H7 (cell line): ENCODE results near the gene F8. TPM values are rescaled to one million over a fixed set of nuclear protein-coding genes. Genes with fewer than 3 reads are reported as not detected.
"Not testable (repeated sequence)": the region's sequence is repeated elsewhere in the genome, so short reads cannot be mapped to it uniquely, and the experiment has no call there.

Source experiments
- DNase-seq: peaks from one replicate; pipeline ENCODE4 v3.0.0; 2012
- H3K27me3 ChIP-seq: 2 replicates; pipeline ENCODE4 v1.6.0; 2011; ENCODE audit warnings: mild to moderate bottlenecking, low read length; ENCODE audit not compliant: control insufficient read depth, insufficient read depth
- H3K36me3 ChIP-seq: replicated peaks from 2 replicates; pipeline ENCODE4 v1.5.1; 2011; ENCODE audit warnings: low read length; ENCODE audit not compliant: control insufficient read depth, insufficient read depth
- H3K4me3 ChIP-seq: 2 replicates; pipeline ENCODE4 v1.5.1; 2011; ENCODE audit warnings: low read depth, mild to moderate bottlenecking, control low read depth, low read length, moderate library complexity; ENCODE audit not compliant: insufficient read depth
- total RNA-seq: library from RNA; depleted of rRNA; stranded (reverse); fragments of >200 nt; shearing (Covaris generic); gene quantifications from 2 replicates; pipeline ENCODE4 v1.2.3, GENCODE V29; 2014

The F8 gene
- total RNA-seq, 1 experiment from 2014 or later = 2.1 TPM

DNA sequence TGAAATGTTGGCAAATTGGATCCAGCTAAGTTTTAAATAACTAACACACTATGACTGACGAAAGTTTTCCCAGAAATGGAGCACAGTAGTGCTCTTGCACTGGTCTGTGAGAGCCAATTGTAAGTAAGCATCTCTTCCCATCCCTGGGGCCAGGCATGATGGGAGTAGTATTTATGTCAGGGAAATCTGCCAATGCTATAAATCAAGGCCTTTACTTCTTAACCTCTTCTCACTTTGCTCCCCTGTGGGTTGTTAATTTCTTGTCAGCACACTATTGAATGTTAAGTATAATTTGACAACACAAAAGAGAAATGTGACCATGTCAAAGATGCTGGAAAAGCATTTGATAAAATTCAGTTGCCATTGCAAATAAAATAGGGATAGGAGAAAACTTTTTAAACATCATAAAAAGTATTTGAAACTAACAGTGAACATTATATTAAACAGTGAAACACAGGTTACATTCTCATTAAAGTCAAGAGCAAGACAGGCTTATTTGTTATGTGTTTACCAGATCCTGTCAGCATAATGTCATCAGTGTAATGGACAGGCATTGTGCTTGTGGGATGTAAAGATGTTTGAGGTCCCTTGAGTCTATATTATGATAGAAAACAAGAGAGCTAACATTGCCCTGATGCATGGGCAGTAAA, 131.4 kb downstream of the F8 start:
- H3K36me3 ChIP-seq = no peaks in the 10 kb centered on the region
- no peak overlapping the region for H3K4me3 ChIP-seq
- no peaks in the 10 kb centered on the region for H3K27me3 ChIP-seq
- no peak for DNase-seq

- H3K27me3 ChIP-seq, H3K4me3 ChIP-seq, DNase-seq, H3K36me3 ChIP-seq: not testable (repeated sequence)
Observed at GRCh38 chrX:154886789-154887221, 135.7 kb downstream of the F8 start.

GRCh38 chrX:154886069-154886788, 136.3 kb downstream of the F8 start, which contains the start of gene F8A1:
Gene F8A1, plus strand, starts transcription at chrX:154886355. Its CDS starts 20 bp downstream, at chrX:154886375.
- H3K4me3 ChIP-seq, H3K27me3 ChIP-seq, H3K36me3 ChIP-seq, DNase-seq: not testable (repeated sequence)

- not testable (repeated sequence) for H3K4me3 ChIP-seq, H3K36me3 ChIP-seq, H3K27me3 ChIP-seq, DNase-seq
Observed at GRCh38 chrX:154885549-154885948, 137.0 kb downstream of the F8 start.

DNA sequence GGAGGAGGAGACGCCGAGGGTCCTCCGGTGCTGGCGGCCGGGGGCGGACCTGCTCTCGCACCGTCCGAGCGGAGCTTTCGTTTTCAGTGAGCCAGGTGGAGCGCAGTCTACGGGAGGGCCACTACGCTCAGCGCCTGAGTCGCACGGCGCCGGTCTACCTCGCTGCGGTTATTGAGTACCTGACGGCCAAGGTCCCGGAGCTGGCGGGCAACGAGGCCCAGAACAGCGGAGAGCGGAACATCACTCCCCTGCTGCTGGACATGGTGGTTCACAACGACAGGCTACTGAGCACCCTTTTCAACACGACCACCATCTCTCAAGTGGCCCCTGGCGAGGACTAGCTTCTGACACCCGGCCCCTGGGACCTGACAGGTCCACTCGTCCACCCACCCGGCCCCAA, 137.5 kb downstream of the F8 start:
- H3K27me3 ChIP-seq, H3K4me3 ChIP-seq, DNase-seq, H3K36me3 ChIP-seq: not testable (repeated sequence)

GRCh38 chrX:154884069-154884468, 138.5 kb downstream of the F8 start:
- not testable (repeated sequence) for H3K4me3 ChIP-seq, H3K27me3 ChIP-seq, DNase-seq, H3K36me3 ChIP-seq

DNA sequence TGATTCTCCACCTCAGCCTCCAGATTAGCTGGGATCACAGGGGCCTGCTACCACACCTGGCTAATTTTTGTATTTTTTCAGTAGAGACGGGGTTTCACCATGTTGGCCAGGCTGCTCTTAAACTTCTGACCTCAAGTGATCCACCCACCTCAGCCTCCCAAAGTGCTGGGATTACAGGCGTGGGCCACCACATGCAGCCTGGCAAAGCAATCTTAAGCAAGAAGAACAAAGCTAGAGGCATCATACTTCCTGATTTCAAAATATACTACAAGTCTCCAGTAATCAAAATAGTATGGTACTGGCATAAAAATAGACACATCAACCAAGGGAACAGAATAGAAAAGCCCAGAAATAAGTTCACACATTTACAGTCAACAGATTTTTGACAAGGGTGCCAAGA, 149.2 kb downstream of the F8 start:
- DNase-seq = no peak
- Histone ChIP-seq H3K27me3 (no peaks in the 10 kb centered on the region), H3K4me3 (no peak overlapping the region), H3K36me3 (no peaks in the 10 kb centered on the region)

- H3K4me3 ChIP-seq, H3K36me3 ChIP-seq, H3K27me3 ChIP-seq, DNase-seq: not testable (repeated sequence)
Observed at GRCh38 chrX:154868522-154868921, 154.0 kb downstream of the F8 start.

GRCh38 chrX:154855256-154855655, 167.3 kb downstream of the F8 start:
- no peak for DNase-seq
- Histone ChIP-seq H3K4me3 (no peak overlapping the region), H3K36me3 (no peaks in the 10 kb centered on the region), H3K27me3 (no peaks in the 10 kb centered on the region)

GRCh38 chrX:154850957-154851611, 171.4 kb downstream of the F8 start:
- Histone ChIP-seq H3K36me3 (no peaks in the 10 kb centered on the region), H3K4me3 (no peak overlapping the region)
- DNase-seq = no peak

DNA sequence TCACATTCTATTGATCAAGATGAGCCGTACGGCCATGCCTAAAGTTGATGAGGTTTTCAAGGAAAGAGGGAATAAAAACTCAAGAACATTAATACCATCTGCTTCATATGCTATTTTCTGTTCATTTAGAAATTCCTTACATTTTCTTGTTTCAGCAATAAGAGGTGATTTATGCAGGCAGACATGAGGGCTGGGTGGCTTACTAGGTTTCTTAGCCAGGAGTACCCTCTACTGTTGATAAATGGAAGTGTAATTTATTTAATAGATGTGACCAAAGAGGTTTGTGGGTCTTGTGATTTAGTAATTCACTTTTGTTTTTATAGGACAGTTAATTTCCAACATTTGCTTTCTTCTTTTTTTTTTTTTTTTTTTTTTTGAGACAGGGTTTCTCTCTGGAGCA, 181.7 kb downstream of the F8 start:
- Histone ChIP-seq H3K4me3 (no peak overlapping the region), H3K27me3 (no peaks in the 10 kb centered on the region; the same call in 1 of the 2 replicates), H3K36me3 (no peaks in the 10 kb centered on the region)
- peak; percentile 48 for DNase-seq

More at GRCh38 chrX:154850957-154851611, 171.4 kb downstream of the F8 start:
- no peaks in the 10 kb centered on the region for H3K27me3 ChIP-seq

- H3K27me3 ChIP-seq = no peaks in the 10 kb centered on the region; the same call in 1 of the 2 replicates
- no peak overlapping the region for H3K4me3 ChIP-seq
- DNase-seq = no peak
- H3K36me3 ChIP-seq = no peaks in the 10 kb centered on the region
Observed at GRCh38 chrX:154836163-154836562, 186.4 kb downstream of the F8 start.

DNA sequence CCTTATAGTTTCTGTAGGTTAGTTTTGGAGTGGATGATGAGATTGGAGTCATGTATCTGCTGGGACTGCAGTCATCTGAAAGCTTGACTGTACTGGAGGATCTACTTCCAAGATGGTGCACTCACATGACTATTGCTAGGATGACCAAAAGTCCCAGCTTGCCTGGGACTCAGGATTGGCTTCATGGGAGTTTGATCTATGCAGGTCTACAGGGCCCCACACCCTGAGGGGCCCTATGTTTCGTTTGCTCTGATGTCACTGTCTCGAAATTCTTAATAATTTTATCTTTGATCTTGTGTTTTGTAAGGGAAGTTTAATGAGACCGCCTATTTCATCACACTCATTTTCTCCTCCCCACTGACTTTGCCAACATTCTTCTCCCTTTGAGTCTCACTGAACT, 188.0 kb downstream of the F8 start, which contains the start of gene SMIM9:
SMIM9 (minus strand) TSS at position 101 of the 400 bp plus-strand sequence. CDS start 3,806 bp downstream, outside the sequence.
- DNase-seq = no peak
- Histone ChIP-seq H3K36me3 (no peaks in the 10 kb centered on the region), H3K27me3 (no peaks in the 10 kb centered on the region; the same call in 1 of the 2 replicates)

GRCh38 chrX:154833746-154834274, 188.7 kb downstream of the F8 start:
- Histone ChIP-seq H3K4me3 (no peak overlapping the region), H3K27me3 (no peaks in the 10 kb centered on the region; the same call in 1 of the 2 replicates), H3K36me3 (no peaks in the 10 kb centered on the region)
- no peak for DNase-seq

More for the DNA sequence above, 188.0 kb downstream of the F8 start, which contains the start of gene SMIM9:
- H3K4me3 ChIP-seq = no peak within 1 kb of the TSS
